ENCODE data around the gene SPATA31D4. TPM values are rescaled to one million over a fixed set of nuclear protein-coding genes. Genes with fewer than 3 reads are reported as not detected.
"Not testable (repeated sequence)": the region's sequence is repeated elsewhere in the genome, so short reads cannot be mapped to it uniquely, and the experiment has no call there.

Gene SPATA31D4
- total RNA-seq, 1 donor from 2014 or later = not detected

DNA sequence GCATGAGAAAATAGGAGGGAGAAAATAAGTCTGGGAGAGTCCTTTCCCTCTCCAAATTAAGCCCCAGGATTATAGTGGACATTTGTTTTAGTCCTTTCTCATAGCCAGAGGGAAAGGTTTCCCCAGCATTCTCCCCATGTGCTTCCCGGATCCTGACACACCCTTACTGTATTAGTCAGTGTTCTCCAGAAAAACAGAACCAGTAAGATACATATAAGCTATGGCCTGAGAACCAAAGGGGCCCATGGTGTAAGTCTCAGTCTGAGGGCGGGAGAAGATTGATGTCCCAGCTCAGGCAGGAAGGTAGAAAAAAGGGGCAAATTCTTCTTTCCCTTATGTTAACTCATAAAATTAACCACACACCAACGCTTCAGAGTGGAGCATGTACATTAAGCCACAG, 25.6 kb upstream of the SPATA31D4 start:
- no peaks in the 10 kb centered on the region for H3K36me3 ChIP-seq
- no peak for ATAC-seq
- no peak overlapping the region for H3K4me3 ChIP-seq
- no peaks in the 10 kb centered on the region for H3K27me3 ChIP-seq
- intact Hi-C loops (cut with DNase I) = no loop called here
- H3K27ac ChIP-seq = no peak overlapping the region
- H3K9me3 ChIP-seq = no peaks in the 10 kb centered on the region
- TF ChIP-seq, protein P1, sequence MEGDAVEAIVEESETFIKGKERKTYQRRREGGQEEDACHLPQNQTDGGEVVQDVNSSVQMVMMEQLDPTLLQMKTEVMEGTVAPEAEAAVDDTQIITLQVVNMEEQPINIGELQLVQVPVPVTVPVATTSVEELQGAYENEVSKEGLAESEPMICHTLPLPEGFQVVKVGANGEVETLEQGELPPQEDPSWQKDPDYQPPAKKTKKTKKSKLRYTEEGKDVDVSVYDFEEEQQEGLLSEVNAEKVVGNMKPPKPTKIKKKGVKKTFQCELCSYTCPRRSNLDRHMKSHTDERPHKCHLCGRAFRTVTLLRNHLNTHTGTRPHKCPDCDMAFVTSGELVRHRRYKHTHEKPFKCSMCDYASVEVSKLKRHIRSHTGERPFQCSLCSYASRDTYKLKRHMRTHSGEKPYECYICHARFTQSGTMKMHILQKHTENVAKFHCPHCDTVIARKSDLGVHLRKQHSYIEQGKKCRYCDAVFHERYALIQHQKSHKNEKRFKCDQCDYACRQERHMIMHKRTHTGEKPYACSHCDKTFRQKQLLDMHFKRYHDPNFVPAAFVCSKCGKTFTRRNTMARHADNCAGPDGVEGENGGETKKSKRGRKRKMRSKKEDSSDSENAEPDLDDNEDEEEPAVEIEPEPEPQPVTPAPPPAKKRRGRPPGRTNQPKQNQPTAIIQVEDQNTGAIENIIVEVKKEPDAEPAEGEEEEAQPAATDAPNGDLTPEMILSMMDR (IDR thresholded peaks at IDR 0.05) = no peak
- no peaks in the 10 kb centered on the region for H3K4me1 ChIP-seq
- DNase-seq = no peak

DNA sequence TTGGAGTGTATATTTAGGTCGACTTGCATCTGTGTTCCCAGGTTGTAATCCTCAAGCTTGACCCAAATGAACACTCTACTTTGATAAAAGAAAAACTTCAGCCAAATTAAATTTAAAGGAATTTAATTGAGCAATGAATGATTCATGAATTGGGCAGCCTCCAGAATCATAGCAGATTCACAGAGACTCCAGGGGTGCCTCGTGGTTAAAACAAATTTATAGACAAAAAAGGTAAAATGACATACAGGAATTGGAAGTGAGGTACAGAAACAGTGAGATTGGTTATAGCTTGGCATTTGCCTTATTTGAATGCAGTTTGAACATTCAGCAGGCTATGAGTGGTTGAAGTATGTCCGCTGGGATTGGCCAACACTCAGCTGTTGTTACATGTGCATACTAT, 21.6 kb upstream of the SPATA31D4 start:
- TF ChIP-seq, protein P1 (IDR thresholded peaks at IDR 0.05) = no peak
- no peak overlapping the region for H3K27ac ChIP-seq
- no peaks in the 10 kb centered on the region for H3K4me1 ChIP-seq
- DNase-seq (no peak), ATAC-seq (no peak)
- intact Hi-C loops (cut with DNase I) = no loop called here
- H3K27me3 ChIP-seq = no peaks in the 10 kb centered on the region
- no peaks in the 10 kb centered on the region for H3K9me3 ChIP-seq
- H3K4me3 ChIP-seq = no peak overlapping the region
- H3K36me3 ChIP-seq = no peaks in the 10 kb centered on the region

DNA sequence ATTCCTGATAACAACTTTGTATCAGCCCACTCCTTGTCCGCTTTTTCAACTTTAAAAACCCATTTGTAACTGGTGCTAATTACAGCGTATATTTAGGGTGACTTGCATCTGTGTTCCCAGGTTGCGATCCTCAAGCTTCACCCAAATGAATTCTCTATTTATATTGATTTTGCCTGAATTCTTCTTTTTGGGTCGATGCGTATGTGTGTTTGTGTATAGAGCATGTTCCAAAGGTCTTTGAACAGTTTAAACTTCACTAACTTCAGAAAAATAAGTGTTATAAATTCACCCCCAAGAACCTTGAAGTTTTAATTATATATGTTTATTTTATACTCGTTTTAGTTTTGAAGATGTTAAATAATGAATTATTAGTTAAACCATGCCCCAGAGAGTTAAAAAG, 16.1 kb upstream of the SPATA31D4 start:
- intact Hi-C loops (cut with DNase I) = no loop called here
- TF ChIP-seq, protein P1 (IDR thresholded peaks at IDR 0.05) = no peak
- H3K27me3 ChIP-seq = no peaks in the 10 kb centered on the region
- H3K27ac ChIP-seq = no peak overlapping the region
- no peaks in the 10 kb centered on the region for H3K36me3 ChIP-seq
- no peaks in the 10 kb centered on the region for H3K9me3 ChIP-seq
- DNase-seq (no peak), ATAC-seq (no peak)
- H3K4me1 ChIP-seq = no peaks in the 10 kb centered on the region
- no peak overlapping the region for H3K4me3 ChIP-seq

DNA sequence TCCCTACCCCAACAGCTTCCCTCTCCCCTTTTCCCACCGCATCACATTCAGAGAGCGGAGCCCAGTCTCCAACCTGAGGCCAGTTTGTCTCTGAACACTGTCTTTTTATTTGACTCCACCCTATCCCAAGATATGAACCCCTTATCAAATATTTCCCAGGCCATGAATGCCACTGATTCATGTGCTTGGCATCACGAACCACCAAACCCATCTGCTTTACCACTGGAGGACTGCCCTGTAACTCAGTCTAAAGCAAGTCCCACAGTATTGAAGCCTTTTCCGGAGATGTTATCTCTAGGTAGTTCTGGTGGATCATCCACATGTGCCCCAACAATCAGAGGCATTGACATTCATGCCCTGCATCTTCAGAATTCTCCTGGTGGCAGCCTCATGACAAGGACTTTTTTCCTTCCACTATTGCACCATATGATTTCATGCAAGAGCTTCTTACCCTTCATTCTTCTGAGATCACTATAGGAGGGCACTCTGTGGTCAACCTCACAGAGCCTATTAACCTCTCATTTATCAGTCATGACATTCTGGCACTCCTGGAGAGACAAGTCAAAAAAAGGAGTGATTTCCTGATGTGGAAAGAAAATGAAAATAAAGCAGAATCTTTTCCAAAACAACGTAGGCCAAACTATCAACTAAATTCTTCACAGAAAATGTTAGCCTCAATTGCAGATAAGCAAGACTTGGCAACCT, 12.3 kb upstream of the SPATA31D4 start:
- H3K9me3 ChIP-seq = no peaks in the 10 kb centered on the region
- no peak overlapping the region for H3K4me3 ChIP-seq
- no peak overlapping the region for H3K27ac ChIP-seq
- no peaks in the 10 kb centered on the region for H3K36me3 ChIP-seq
- no peak for ATAC-seq
- DNase-seq = no peak
- TF ChIP-seq, protein P1 (IDR thresholded peaks at IDR 0.05) = no peak
- intact Hi-C loops (cut with DNase I) = no loop called here
- no peaks in the 10 kb centered on the region for H3K27me3 ChIP-seq
- no peaks in the 10 kb centered on the region for H3K4me1 ChIP-seq

DNA sequence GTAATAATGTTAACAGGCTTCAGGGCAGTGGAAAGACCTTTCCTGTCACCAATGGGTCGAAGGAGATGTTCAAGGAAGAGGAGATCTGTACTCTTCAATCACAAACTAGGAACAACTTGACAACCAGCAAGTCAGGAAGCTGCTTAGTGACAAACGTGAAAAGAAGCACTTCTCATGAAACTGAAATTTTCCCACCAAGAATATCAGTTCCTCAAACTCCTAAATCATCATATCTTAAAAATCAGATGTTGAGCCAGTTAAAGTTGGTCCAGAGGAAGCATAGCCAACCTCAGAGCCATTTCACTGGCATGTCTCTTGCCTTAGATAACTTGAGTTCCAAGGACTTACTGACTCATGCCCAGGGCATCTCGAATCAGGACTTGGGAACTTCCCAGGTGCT, 9.7 kb upstream of the SPATA31D4 start:
- H3K36me3 ChIP-seq; H3K9me3 ChIP-seq; DNase-seq; H3K27ac ChIP-seq; ATAC-seq; H3K4me3 ChIP-seq; H3K27me3 ChIP-seq; intact Hi-C loops (cut with DNase I); H3K4me1 ChIP-seq: not testable (repeated sequence)

DNA sequence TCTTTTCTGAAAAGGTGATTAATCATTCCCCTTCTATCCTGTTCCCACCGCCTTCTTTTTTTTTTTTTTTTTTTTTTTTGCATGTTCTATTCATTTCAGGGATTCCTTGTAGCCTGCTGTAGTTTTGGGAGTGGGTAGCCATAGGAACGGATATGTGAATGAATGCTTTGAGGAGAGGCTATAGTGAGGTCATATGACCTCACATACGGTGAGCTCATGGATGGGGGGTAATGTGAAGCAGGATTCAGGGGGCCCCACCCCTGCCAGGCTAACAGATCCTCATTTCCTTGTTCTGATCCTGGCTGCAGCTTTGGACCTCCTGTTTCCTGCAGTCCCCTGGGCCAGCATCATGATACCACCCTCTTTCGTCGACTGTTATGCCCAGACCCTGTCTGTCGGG, 1.9 kb downstream of the SPATA31D4 start:
- H3K4me3 ChIP-seq; DNase-seq; H3K27ac ChIP-seq; H3K9me3 ChIP-seq; H3K36me3 ChIP-seq; H3K27me3 ChIP-seq; ATAC-seq; intact Hi-C loops (cut with DNase I); H3K4me1 ChIP-seq: not testable (repeated sequence)

DNA sequence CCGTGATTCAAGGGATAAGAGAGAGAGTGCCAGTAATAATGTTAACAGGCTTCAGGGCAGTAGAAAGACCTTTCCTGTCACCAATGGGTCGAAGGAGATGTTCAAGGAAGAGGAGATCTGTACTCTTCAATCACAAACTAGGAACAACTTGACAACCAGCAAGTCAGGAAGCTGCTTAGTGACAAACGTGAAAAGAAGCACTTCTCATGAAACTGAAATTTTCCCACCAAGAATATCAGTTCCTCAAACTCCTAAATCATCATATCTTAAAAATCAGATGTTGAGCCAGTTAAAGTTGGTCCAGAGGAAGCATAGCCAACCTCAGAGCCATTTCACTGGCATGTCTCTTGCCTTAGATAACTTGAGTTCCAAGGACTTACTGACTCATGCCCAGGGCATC, 5.3 kb downstream of the SPATA31D4 start:
- H3K27me3 ChIP-seq; H3K27ac ChIP-seq; H3K36me3 ChIP-seq; DNase-seq; intact Hi-C loops (cut with DNase I); ATAC-seq; H3K4me1 ChIP-seq; H3K4me3 ChIP-seq; H3K9me3 ChIP-seq: not testable (repeated sequence)

DNA sequence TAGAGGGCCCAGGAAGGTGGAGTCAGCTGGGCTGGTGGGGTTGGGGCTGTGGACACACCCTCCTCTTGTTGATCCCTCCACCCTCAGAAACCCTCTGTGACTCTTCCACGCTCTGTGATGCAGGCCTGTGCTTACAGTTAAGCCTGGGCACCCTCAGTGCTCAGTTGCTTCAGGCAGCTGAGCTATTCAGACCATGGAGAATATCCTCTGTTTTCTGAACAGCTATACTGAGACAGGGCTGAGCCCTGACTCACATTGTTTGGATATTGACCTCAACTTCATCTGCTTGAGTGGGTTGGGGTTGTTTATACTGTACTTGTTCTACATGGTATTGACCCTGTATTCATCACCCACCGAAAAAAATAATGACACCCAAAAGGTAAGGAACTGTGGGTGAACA, 15.2 kb downstream of the SPATA31D4 start, which contains the start of gene SPATA31D3:
Gene SPATA31D3, plus strand, starts transcription at position 108 of the 400 bp plus-strand sequence. Its CDS starts 86 bp downstream, at position 194.
- H3K4me3 ChIP-seq; H3K9me3 ChIP-seq; H3K27ac ChIP-seq; H3K27me3 ChIP-seq; DNase-seq; intact Hi-C loops (cut with DNase I); H3K36me3 ChIP-seq; H3K4me1 ChIP-seq: not testable (repeated sequence)
- ATAC-seq = peak; percentile 9

DNA sequence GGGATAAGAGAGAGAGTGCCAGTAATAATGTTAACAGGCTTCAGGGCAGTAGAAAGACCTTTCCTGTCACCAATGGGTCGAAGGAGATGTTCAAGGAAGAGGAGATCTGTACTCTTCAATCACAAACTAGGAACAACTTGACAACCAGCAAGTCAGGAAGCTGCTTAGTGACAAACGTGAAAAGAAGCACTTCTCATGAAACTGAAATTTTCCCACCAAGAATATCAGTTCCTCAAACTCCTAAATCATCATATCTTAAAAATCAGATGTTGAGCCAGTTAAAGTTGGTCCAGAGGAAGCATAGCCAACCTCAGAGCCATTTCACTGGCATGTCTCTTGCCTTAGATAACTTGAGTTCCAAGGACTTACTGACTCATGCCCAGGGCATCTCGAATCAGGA, 20.4 kb downstream of the SPATA31D4 start:
- ATAC-seq; H3K4me3 ChIP-seq; H3K9me3 ChIP-seq; intact Hi-C loops (cut with DNase I); H3K36me3 ChIP-seq; H3K27me3 ChIP-seq; H3K27ac ChIP-seq; DNase-seq; H3K4me1 ChIP-seq: not testable (repeated sequence)

Data from upper lobe of right lung (tissue), 1 donor.